GM21737 (cell line): ENCODE data around the gene OOSP3.
"Not testable (repeated sequence)": the region's sequence is repeated elsewhere in the genome, so short reads cannot be mapped to it uniquely, and the experiment has no call there.

Experiments used
- ATAC-seq: cut with Tn5 transposase; IDR thresholded peaks from one replicate; pipeline ENCODE4 v1.9.1; 2021; ENCODE audit warnings: mild to moderate bottlenecking, moderate library complexity; ENCODE audit not compliant: unreplicated experiment

Gene OOSP3

DNA sequence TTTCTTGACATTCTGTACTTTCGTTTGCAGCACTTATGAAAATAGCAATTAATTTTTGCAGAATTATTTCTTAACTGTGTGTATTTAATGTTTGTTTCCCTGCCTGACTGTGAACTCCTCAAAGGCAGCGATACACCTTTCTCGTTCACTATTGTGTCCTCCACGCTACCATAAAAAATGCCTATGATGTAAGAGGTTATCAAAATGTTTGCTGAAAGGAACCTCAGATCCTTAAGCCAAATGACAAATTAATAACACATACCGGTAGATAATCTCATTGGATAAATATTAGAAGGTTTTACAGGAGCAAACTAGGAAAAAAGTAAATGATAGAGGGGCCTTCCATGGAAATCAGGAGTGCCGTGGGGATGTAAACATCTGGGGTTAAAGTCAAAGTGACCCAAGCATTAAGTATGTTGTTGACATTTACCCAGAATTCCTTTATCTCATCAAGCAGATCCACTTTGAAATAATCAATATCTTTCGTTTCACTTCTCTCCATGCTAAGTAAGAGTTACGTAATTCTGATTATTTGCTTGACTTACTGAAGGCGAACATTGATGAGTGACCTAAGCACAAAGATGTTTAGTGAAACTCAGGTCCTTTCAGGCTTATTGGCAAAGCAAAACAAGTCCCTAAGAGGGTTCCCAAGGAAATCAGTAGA, 2.6 kb upstream of the OOSP3 start:
- ATAC-seq, result no peak

DNA sequence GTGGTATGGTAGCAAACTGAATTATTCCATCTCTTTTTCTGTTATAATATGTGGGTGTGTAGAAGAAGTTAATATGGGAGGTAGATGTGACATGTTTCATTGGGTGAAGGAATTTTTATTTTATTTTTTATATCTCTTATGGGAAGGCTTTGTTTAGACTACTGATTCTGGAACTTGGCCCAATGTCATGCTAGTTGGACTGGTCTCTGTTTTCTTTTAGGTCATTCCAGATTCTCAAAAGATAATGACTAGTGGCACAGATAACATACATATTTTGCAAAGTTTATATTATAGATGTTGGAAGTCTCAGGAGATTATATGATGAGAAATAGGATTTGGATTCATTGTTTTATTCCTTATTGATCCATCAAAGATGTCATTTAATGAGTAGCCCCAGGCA, 1.3 kb upstream of the OOSP3 start:
- ATAC-seq, result no peak

DNA sequence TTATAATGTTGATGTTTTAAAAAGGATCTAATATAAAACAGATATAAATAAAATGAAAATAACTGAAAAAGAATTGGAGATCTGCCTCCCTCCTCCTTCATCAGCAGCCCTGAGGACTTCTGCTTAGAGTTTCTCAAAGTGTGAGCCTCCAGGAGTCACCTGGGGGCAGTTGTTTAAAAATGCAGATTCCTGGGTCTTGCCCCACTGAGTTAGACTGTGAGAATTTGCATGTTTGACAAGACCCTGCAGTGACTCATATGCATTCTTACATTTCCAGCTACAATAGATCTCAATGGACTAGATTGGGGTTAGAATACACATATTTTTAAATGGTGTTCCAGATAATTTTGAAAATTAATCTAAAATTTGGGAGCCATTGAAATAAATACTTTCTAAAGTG, 798 bp upstream of the OOSP3 start:
- no peak for ATAC-seq

DNA sequence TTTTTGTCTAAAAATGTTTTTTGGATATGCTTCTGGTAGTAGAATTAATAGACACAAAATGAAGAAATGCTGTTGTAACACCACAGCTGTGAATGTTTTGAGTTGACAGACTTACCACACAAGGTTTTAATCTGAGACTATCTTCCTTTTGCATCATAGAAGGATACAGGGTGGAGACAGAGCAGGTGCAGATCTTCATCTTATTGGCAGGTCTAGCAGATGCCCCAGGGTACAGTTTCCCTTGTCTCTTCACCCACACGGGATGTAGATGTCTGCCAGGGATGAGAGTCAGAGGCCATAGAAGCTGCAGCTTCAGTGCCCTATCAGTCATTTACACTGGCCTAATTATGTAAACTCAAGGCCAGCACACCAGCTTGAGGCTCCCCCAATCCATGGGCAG, 985 bp downstream of the OOSP3 start:
- no peak for ATAC-seq

DNA sequence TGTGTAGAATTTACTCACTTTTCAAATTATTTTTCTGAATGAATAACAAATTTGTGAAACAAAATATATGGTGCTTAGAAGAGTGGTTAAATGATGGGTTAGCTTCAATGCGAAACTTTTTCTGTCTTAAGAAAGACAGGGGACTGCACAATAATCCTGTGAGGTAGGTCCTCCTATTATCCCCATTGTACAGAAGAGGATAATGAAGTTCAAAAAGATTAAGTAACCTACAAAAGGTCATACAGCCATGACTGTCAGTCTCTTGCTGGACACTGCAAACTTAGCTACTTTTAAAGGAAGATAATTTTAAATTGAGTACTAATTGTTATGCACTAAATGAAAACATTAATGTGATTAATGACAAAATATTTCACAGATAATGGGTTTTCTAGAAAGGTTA, 5.0 kb downstream of the OOSP3 start:
- no peak for ATAC-seq

DNA sequence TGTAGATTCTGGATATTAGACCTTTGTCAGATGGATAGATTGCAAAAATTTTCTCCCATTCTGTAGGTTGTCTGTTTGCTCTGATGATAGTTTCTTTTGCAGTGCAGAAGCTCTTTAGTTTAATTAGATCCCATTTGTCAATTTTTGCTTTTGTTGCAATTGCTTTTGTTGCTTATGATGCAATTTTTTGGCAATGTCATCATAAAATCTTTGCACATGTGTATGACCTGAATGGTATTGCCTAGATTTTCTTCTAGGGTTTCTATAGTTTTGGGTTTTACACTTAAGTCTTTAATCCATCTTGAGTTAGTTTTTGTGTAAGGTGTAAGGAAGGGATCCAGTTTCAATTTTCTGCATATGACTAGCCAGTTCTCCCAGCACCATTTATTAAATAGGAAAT, 8.6 kb downstream of the OOSP3 start:
- not testable (repeated sequence) for ATAC-seq

DNA sequence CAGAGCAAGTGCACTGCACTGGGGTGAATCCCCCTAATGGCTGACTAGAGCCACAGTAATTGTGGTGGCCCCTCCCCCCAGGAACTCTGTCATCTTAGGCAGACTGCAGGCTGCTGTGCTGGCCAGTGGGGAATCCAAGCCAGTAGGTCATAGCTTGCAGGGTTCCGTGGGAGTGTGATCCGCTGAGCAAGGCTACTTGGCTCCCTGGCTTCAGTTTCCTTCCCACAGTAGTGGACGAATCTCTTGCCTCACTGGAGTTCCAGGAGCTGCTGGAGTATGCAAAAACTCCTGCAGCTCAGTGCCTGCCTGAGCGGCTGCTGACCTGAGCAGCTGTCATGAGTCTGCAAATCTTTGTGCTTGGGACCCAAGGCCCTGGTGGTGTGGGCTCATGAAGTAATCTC, 13.2 kb downstream of the OOSP3 start:
- no peak for ATAC-seq

DNA sequence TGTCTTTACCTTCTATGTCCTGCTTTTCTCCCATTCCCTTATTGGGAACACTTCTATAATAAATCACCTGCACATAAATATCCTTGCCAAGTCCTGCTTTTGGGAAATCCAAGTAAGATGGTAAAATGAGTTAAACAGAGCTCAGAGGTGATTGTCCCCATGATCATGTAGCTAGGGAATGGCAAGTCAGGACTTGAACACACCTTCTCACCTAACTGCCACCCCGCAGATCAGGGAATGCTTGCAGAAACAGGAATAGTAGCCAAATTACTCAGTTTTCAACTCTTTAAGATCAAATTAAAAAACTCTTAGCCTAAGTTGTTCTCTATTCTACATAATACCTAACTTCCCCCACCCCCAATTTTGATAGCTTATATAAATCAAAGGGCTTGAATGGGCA, 16.0 kb downstream of the OOSP3 start:
- no peak for ATAC-seq

DNA sequence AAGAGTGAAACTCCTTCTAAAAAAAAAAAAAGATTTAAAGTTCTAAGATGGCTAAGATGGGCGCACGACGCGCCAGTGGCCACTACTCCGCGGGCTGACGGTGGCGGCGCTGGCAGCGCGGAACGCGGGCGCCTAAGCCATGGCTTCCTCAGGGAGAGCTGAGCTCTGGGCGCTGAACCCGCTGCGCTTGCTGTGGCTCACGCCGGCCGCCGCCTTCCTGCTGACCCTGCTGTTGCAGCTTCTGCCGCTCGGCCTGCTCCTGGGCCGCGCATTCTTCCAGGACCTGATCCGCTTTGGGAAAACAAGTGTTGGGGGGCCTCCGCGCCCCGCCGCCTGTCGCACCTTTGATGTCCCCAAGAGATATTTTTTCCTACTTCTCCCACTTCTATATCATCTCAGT, 19.5 kb downstream of the OOSP3 start:
- no peak for ATAC-seq

DNA sequence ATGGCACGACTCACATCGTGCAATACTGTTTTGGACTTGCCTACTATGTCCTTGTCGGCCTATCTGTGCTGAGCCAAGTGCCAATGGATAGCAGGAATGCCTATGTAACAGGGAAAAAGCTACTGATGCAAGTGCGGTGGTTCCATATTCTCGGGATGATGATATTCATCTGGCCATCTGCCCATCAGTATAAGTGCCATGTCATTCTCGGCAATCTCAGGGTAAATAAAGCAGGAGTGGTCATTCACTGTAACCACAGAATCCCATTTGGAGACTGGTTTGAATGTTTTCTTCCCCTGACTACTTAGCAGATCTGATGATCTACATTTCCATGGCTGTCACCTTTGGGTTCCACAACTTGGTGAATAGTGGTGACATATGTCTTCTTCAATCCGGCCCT, 20.1 kb downstream of the OOSP3 start:
- ATAC-seq, result no peak

DNA sequence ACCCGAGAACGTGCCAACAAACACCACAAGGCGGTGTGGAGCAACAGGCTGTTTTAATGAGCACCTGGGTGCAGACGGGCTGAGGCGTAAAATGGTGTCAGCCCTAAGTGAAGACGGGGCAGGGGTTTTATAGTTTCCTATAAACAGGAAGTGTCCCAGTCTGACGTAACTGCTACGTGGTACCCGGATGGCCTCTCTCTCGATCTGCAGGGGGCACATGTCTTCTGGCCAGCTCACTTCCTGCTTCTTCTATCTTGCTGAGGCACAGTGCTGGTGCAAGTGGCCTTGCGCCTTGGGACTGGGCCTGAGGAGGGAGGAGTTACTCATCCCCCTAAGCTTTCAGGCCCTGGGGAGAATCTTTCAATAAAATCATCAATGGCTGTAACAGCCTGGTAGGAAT, 20.9 kb downstream of the OOSP3 start:
- ATAC-seq, result no peak

DNA sequence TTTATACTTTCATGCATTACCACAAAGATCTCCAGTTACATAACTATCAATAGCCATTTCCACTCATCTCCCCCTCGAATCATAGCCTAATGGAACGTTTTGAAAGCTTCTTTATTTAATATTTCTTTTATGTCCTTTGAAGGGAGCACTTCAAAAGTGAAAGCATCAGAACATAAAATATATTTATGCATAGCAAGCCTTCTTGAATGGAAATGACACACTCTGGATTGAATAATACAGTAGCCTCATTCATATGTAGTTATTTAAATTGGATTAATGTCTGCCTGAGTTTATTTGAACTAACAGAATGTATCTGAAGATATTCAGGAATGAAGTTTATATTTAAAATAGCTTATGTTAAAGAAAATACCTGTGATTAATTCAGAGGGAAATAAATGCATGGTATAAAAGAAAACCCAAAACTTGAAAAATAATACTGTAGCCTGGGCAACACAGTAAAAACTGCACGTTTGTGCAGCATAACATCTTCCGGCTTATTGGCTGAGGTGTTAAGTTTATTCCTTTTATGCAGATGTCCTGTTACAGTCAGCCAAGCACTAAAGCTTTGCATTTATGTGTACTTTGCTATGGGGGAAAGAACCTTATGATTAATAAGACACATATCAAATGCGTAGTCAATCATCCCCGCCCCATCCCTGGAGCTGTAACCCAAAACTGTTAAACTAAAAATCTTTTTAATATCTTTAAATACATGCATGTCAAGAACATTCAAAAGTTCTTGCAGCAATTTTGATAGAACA, 22.0 kb downstream of the OOSP3 start:
- ATAC-seq, result no peak

DNA sequence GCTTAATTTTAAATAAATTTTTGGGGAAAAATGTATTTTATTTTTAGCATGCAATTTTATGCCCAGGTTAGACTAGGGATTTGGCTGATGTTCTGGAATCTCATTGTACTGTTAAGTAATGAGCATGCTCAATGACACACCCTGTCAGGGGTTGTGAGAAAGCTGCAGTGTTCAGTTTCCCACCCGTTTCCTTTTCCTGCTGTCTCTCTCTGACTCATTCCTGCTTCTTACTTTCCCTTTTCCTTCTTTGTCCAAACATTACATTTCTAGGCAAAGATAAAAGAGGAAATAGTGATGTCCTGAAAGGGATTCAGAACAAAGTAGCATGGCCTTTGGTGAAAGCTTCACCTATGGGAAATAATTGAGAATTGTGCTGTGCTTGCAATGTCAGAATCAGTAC, 22.7 kb downstream of the OOSP3 start:
- no peak for ATAC-seq

DNA sequence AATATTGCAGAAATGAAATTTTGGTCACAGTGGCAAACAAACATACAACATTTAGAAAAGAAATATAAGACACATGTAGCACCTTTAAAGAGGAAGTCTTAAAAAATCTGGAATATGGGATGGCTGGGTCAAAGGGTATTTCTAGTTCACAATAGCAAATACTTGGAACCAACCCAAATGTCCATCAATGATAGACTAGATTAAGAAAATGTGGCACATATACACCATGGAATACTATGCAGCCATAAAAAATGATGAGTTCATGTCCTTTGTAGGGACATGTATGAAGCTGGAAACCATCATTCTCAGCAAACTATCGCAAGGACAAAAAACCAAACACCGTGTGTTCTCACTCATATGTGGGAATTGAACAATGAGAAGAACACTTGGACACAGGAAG, 25.0 kb downstream of the OOSP3 start:
- not testable (repeated sequence) for ATAC-seq

DNA sequence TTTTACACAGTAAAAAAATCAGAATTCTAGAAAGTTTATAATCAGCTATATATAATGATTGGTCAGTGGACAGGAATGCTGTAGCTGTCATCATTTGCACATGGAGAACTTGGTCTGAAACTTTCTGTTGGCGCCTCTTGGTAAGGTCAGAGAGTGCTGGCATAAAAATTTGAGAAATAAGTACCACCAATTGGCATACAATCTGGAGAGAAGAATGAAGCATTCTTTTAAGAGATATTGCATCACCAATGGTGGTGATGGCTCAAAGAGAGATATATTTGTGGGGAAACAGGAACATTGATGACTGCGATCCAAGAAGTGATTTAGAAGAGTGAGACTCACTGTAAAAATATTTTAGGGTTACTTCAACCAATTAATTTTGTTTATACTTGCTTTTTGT, 39.9 kb downstream of the OOSP3 start:
- ATAC-seq, result no peak

DNA sequence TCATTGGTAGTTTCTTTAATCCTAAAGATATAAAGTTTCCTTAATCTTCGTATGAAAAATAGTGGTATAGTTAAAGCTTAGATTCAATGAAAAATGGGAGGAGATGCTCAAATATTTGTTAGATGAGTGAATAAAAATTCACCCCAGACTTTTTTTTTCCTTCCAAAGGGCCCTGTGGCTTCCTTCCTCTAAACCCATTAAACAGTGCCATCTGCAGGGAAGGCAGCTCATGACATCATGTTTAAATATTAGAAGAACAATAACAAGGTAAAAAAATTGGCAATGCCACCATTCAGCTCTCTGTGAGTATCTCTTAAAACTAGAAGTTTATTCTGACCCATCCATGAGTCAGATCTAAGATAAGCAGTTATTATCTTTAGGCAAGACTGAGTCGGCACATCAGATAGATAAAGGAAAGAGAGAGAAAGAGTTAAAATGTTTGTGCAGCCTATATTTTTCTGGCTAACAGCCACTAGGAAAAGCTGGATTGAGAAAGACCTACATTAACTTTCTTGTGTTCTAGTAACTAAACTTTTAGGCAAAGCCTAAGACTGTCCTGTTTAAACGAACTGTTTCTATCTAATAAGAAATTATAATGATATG, 40.5 kb downstream of the OOSP3 start:
- ATAC-seq, result no peak

DNA sequence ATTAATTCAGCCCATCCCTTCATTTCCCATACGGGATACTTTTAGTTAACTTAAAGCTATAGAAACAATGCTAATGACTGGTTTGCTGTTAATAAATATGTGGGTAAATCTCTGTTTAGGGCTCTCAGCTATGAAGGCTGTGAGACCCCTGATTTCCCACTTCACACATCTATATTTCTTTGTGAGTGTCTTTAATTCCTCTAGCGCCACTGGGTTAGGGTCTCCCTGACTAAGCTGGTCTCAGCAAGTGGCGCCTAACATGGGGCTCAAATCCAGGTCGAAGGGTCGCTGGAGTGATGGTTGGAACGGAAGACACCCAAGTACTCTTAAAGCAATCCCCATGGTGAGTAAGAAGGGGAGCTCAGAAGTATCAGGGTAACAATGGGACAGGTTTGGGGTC, 45.2 kb downstream of the OOSP3 start:
- ATAC-seq, result no peak

DNA sequence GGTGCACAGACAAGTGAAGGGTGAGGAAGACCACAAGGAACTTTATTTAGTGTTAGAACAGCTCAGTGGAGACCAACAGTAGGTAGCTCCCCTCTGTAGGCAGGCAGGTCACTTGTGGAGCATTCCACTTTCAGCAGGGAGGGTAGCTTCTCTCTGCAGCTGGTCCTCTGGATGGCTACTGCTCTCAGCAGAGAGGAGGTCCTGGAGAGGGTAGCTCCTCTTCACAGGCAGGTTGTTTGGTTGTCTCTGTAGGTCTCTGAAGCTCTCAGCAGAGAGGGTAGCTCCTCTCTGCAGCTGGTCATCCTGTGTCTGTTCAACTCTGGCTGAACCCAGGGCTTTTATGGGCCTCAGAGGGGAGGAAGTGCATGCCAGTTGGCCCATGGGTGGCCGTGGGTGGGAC, 53.1 kb downstream of the OOSP3 start:
- no peak for ATAC-seq

DNA sequence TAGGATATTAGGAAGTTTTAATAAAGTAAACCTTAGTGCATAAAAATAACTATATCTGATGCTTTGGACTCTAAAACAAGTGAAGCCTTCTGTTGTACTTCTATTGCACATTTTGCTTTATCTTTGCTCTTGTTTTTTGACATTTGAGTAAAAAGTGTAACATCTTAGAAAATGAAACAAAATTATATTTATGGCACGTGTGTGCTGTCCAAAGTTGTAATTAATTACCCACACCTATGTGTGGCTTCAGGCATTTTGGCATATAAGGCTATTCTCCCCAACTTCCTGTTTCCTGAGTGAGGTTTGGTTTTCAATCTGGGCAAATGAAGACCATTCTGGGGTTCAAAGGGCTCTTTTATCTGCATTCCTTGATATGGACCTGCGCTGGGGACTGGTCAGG, 59.5 kb downstream of the OOSP3 start, which contains the start of gene OOSP1:
Gene OOSP1 (plus strand): TSS at position 301 of the 400 bp plus-strand sequence. CDS start 23 bp downstream, at position 324.
- ATAC-seq, result no peak

DNA sequence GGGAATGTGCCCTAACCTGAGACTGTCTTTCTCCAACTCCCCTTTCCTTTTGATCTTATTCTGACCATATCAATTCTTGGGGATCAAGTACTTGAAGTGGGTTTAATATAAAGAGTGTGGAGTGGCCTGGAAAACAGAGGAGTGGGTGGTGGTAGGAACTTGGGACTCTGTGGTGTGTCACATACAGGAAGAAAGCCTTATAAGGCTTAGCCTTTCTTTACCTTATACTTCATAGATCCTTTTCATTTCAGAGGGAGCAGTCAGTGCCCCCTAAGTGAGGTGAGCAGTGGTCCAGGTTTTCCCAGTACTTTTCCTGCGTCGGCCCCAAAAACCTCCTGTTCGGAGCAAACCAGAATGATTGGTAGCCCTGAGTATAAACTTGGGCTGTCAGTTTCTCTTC, 60.1 kb downstream of the OOSP3 start:
- ATAC-seq, result no peak

DNA sequence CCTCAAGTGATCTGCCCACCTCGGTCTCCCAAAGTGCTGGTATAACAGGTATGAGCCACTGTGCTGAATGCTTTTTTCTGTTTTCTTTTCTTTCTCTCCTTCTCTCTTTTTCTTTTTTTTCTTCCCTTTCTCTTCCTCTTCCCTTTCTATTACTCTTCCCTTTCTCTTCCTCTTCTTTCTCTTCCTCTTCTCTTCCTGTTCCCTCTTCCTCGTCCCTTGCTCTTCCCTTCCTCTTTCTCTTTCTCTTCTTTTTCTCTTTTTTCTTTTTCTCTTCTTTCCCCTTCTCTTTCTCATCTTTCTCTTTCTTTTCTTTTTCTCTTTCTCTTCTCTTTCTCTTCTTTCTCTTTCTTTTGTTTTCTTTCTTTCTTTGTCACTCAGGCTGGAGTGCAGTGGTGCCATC, 60.9 kb downstream of the OOSP3 start:
- ATAC-seq, result no peak

DNA sequence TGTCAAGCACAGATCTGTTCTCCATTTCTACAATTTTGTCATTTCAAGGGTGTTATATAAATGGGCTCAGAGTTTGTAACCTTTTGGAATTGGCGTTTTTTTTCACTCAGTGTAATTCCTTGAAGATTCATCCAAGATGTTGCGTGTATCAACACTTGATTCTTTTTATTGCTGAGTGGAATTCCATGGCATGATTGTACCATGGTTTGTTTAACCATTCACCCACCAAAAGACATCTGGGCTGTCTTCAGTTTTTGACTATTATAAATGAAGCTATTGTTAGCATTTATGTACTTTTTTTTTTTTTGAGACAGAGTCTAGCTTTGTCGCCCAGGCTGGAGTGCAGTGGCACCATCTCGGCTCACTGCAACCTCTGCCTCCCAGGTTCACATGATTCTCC, 62.5 kb downstream of the OOSP3 start:
- no peak for ATAC-seq
